Prostate gland (tissue), 2 donors: ENCODE data around the gene HOOK1. TPM values are rescaled to one million over a fixed set of nuclear protein-coding genes. Genes with fewer than 3 reads are reported as not detected.
"Not testable (repeated sequence)": the region's sequence is repeated elsewhere in the genome, so short reads cannot be mapped to it uniquely, and the experiment has no call there.

Experiments used
- DNase-seq: peaks from one replicate; pipeline ENCODE4 v3.0.0-alpha.2; 2019; ENCODE audit warnings: low spot score
- H3K27ac ChIP-seq, 2 donors: fragments of 200-600 bp; sonication (generic); 2 replicates each; pipeline ENCODE4 v1.5.1; 2017 to 2019
- H3K27me3 ChIP-seq: fragments of 200-600 bp; sonication (generic); replicated peaks from 2 replicates; pipeline ENCODE4 v1.5.1; 2019; ENCODE audit not compliant: insufficient read depth
- H3K36me3 ChIP-seq, 2 donors: fragments of 200-600 bp; sonication (generic); 1 replicate in 1 of 2; 2 replicates in 1 of 2; pipeline versions ENCODE4 v1.5.1 to v1.8.1; 2017 to 2019
- H3K4me1 ChIP-seq: fragments of 200-600 bp; sonication (generic); replicated peaks from 2 replicates; pipeline ENCODE4 v1.5.1; 2019
- H3K4me3 ChIP-seq, 2 donors: fragments of 200-600 bp; sonication (generic); 2 replicates each; pipeline ENCODE4 v1.5.1; 2017 to 2019
- H3K9me3 ChIP-seq: fragments of 200-600 bp; sonication (generic); 2 replicates; pipeline ENCODE4 v1.5.1; 2017
- CTCF ChIP-seq, 4 experiments: fragments of 200-600 bp in 2 of 4; fragments of 450-650 bp in 2 of 4; sonication (generic) in 2 of 4; IDR thresholded peaks; 1 replicate in 3 of 4; 2 replicates in 1 of 4; pipeline ENCODE4 v1.5.1; 2016 to 2019; ENCODE audit warnings: antibody characterized with exemption in 4 of 4, mild to moderate bottlenecking in 2 of 4, moderate library complexity in 2 of 4
- POLR2A ChIP-seq: fragments of 450-650 bp; IDR thresholded peaks from one replicate; pipeline ENCODE4 v1.6.1; 2016; ENCODE audit warnings: antibody characterized with exemption, mild to moderate bottlenecking
- POLR2AphosphoS5 ChIP-seq: sonication (generic); formaldehyde crosslinking; IDR thresholded peaks from one replicate; pipeline ENCODE4 v1.6.1; 2017; ENCODE audit warnings: antibody characterized with exemption
- WGBS: methylation state at CpG from one replicate; pipeline ENCODE4 v1.1.5; 2018; 5-methylcytosine and 5-hydroxymethylcytosine counted together
- intact Hi-C: fragments of 100-400 bp; cut with DNase I; formaldehyde crosslinking; loops from one replicate; pipeline ENCODE4 v1.14.2; 2022
- total RNA-seq, 2 donors: library from RNA; depleted of rRNA; stranded (reverse); fragments of >200 nt; gene quantifications; one replicate each; pipeline ENCODE4 v1.1.0, GENCODE V29; 2016

HOOK1 gene
- total RNA-seq, 2 donors from 2014 or later = 8.2 to 12.0 TPM

- H3K9me3 ChIP-seq = no peaks in the 10 kb centered on the region
- H3K4me3 ChIP-seq = no peak overlapping the region
- WGBS = 75% methylated on average over 2 of the region's 2 CpGs
These were observed 92.2 kb downstream of the HOOK1 start for GRCh38 chr1:59906931-59907330.

GRCh38 chr1:59908084-59908483 lies 93.3 kb downstream of the HOOK1 start:
- Histone ChIP-seq H3K27me3 (no peaks in the 10 kb centered on the region), H3K27ac (no peak overlapping the region), H3K9me3 (no peaks in the 10 kb centered on the region), H3K4me1 (no peaks in the 10 kb centered on the region), H3K36me3 (no peaks in the 10 kb centered on the region), H3K4me3 (no peak overlapping the region)
- WGBS = 88% methylated on average over 2 of the region's 2 CpGs
- intact Hi-C loops = no loop called here
- DNase-seq = no peak
- no peak for TF ChIP-seq CTCF (IDR thresholded peaks at IDR 0.05)
- no peak for TF ChIP-seq POLR2A
- no peak for TF ChIP-seq POLR2AphosphoS5

More at GRCh38 chr1:59906931-59907330, 92.2 kb downstream of the HOOK1 start:
- no peaks in the 10 kb centered on the region for H3K4me1 ChIP-seq
- H3K36me3 ChIP-seq = no peaks in the 10 kb centered on the region
- TF ChIP-seq CTCF (IDR thresholded peaks at IDR 0.05) (no peak), POLR2AphosphoS5 (no peak), POLR2A (no peak)
- no peak overlapping the region for H3K27ac ChIP-seq
- H3K27me3 ChIP-seq = no peaks in the 10 kb centered on the region
- intact Hi-C loops = no loop called here
- no peak for DNase-seq

- H3K36me3 ChIP-seq = no peaks in the 10 kb centered on the region
- H3K4me1 ChIP-seq = no peaks in the 10 kb centered on the region
- H3K27ac ChIP-seq = no peak overlapping the region
- no peak for DNase-seq
- H3K4me3 ChIP-seq = no peak overlapping the region
- intact Hi-C loops = no loop called here
- TF ChIP-seq CTCF (IDR thresholded peaks at IDR 0.05) (no peak), POLR2A (no peak), POLR2AphosphoS5 (no peak)
- 96% methylated on average over 2 of the region's 2 CpGs for whole genome bisulfite sequencing
- H3K9me3 ChIP-seq = no peaks in the 10 kb centered on the region
- no peaks in the 10 kb centered on the region for H3K27me3 ChIP-seq
These were observed 93.9 kb downstream of the HOOK1 start for GRCh38 chr1:59908682-59909081.

- H3K4me1 ChIP-seq, H3K36me3 ChIP-seq, H3K27ac ChIP-seq, intact Hi-C loops, H3K4me3 ChIP-seq, DNase-seq, H3K27me3 ChIP-seq, H3K9me3 ChIP-seq: not testable (repeated sequence)
- WGBS = 70% methylated on average over 7 of the region's 7 CpGs
These were observed 100.1 kb downstream of the HOOK1 start for GRCh38 chr1:59914791-59915286.

GRCh38 chr1:59915516-59915915 lies 100.8 kb downstream of the HOOK1 start:
- intact Hi-C loops = no loop called here

More at GRCh38 chr1:59915516-59915915, 100.8 kb downstream of the HOOK1 start:
- TF ChIP-seq POLR2AphosphoS5 = no peak
- no peak for TF ChIP-seq CTCF (IDR thresholded peaks at IDR 0.05)
- no peak for TF ChIP-seq POLR2A
- Histone ChIP-seq H3K4me3 (no peak overlapping the region), H3K27me3 (no peaks in the 10 kb centered on the region), H3K36me3 (no peaks in the 10 kb centered on the region), H3K9me3 (no peaks in the 10 kb centered on the region), H3K27ac (no peak overlapping the region), H3K4me1 (no peaks in the 10 kb centered on the region)
- WGBS = 69% methylated on average over 1 of the region's 1 CpG
- no peak for DNase-seq
